HCT116 (cell line): ENCODE data around the gene WFDC1. TPM values are rescaled to one million over a fixed set of nuclear protein-coding genes. Genes with fewer than 3 reads are reported as not detected.

ENCODE experiments used
- ATAC-seq: fragments of 200-7000 bp; cut with Tn5 transposase; 2 replicates; pipeline ENCODE4 v1.9.1; 2020; ENCODE audit warnings: mild to moderate bottlenecking, moderate library complexity
- BruUV-seq: library from RNA; stranded (reverse); fragments of 400-500 nt; replicated peaks from 2 replicates; lab custom pipeline; 2021; lab: Mats Ljungman, UMichigan
- CTCF ChIA-PET: fragments of 300-600 bp; sonication (Branson Sonifier 250); formaldehyde crosslinking; loops from one replicate; lab custom pipeline; 2021; ENCODE audit warnings: antibody characterized with exemption; lab: Charles Lee
- POLR2A ChIA-PET: fragments of 300-600, 350-600 bp; sonication (Branson Sonifier 250); formaldehyde crosslinking; loops from one replicate; lab custom pipeline; 2021; ENCODE audit warnings: antibody characterized with exemption; lab: Charles Lee
- RAD21 ChIA-PET, 2 experiments: fragments of 300-600 bp; sonication (Branson Sonifier 250); formaldehyde crosslinking; loops; one replicate each; lab custom pipeline; 2023; ENCODE audit warnings: low total read pairs in 2 of 2; ENCODE audit not compliant: uncharacterized antibody in 2 of 2, unreplicated experiment in 2 of 2, low non-redundant PET in 1 of 2; lab: Charles Lee
- DNase-seq: peaks from one replicate; pipeline ENCODE4 v3.0.0-alpha.2; 2010; ENCODE audit warnings: low read depth, low spot score
- H2AFZ ChIP-seq: fragments of 200-600 bp; shearing (Covaris generic), sonication (generic); 2 replicates; pipeline ENCODE4 v1.6.1; 2017; ENCODE audit warnings: low read depth, mixed run types, mixed read lengths, antibody characterized with exemption, low read length; ENCODE audit not compliant: poor library complexity, severe bottlenecking
- H3K27ac ChIP-seq: 2 replicates; pipeline ENCODE4 v1.5.1; 2012; ENCODE audit warnings: low read depth, low read length
- H3K27me3 ChIP-seq: fragments of 200-600 bp; sonication (generic); 2 replicates; pipeline ENCODE4 v1.6.1; 2016; ENCODE audit warnings: mixed run types, low read length, mixed read lengths; ENCODE audit not compliant: insufficient read depth
- H3K36me3 ChIP-seq, 2 experiments: fragments of 200-500 bp in 1 of 2; fragments of 200-600 bp in 1 of 2; sonication (Bioruptor generic) in 1 of 2; sonication (generic) in 1 of 2; 2 replicates each; pipeline versions ENCODE4 v1.5.1 to v1.6.1; 2014 to 2016; ENCODE audit warnings: low read length in 2 of 2, inconsistent platforms in 1 of 2, mixed read lengths in 1 of 2, mixed run types in 1 of 2; ENCODE audit not compliant: insufficient read depth in 2 of 2, control insufficient read depth in 1 of 2
- H3K4me1 ChIP-seq, 2 experiments: fragments of 200-600 bp in 1 of 2; sonication (generic) in 1 of 2; 2 replicates each; pipeline versions ENCODE4 v1.5.1 to v1.6.1; 2012 to 2017; ENCODE audit warnings: low read length in 2 of 2, inconsistent platforms in 1 of 2, mild to moderate bottlenecking in 1 of 2, mixed read lengths in 1 of 2, mixed run types in 1 of 2, moderate library complexity in 1 of 2; ENCODE audit not compliant: insufficient read depth in 2 of 2, control insufficient read depth in 1 of 2
- H3K4me2 ChIP-seq: fragments of 200-600 bp; sonication (generic); 2 replicates; pipeline ENCODE4 v1.6.1; 2017; ENCODE audit warnings: mixed run types, low read length, mixed read lengths
- H3K4me3 ChIP-seq, 2 experiments: fragments of 200-600 bp in 1 of 2; sonication (generic) in 1 of 2; replicated peaks in 1 of 2; 2 replicates each; pipeline ENCODE4 v1.5.1; 2011 to 2016; ENCODE audit warnings: low read length in 2 of 2, control low read depth in 1 of 2, low read depth in 1 of 2, mild to moderate bottlenecking in 1 of 2, mixed read lengths in 1 of 2, mixed run types in 1 of 2
- H3K79me2 ChIP-seq: fragments of 200-600 bp; sonication (generic); 2 replicates; pipeline ENCODE4 v1.6.1; 2017; ENCODE audit warnings: mild to moderate bottlenecking, mixed run types, low read length, moderate library complexity, mixed read lengths; ENCODE audit not compliant: insufficient read depth
- H3K9ac ChIP-seq: fragments of 200-600 bp; sonication (generic); 2 replicates; pipeline ENCODE4 v1.6.1; 2016; ENCODE audit warnings: low read length, mixed read lengths
- H3K9me2 ChIP-seq: fragments of 200-600 bp; sonication (generic), shearing (Covaris generic); 2 replicates; pipeline ENCODE4 v1.6.1; 2017; ENCODE audit warnings: mixed run types, mild to moderate bottlenecking, moderate library complexity; ENCODE audit not compliant: insufficient read depth
- H3K9me3 ChIP-seq, 2 experiments: fragments of 200-500 bp in 1 of 2; fragments of 200-600 bp in 1 of 2; sonication (Bioruptor generic) in 1 of 2; sonication (generic) in 1 of 2; 2 replicates each; pipeline ENCODE4 v1.6.1; 2014 to 2017; ENCODE audit warnings: low read length in 2 of 2, mixed read lengths in 2 of 2, inconsistent platforms in 1 of 2, low read depth in 1 of 2, mild to moderate bottlenecking in 1 of 2, mixed run types in 1 of 2, moderate library complexity in 1 of 2; ENCODE audit not compliant: control insufficient read depth in 1 of 2, insufficient read depth in 1 of 2
- H4K20me1 ChIP-seq: fragments of 200-600 bp; sonication (generic), shearing (Covaris generic); 2 replicates; pipeline ENCODE4 v1.6.1; 2017; ENCODE audit warnings: mixed run types, mild to moderate bottlenecking, moderate library complexity; ENCODE audit not compliant: insufficient read depth
- CBX3 ChIP-seq: IDR thresholded peaks from 2 replicates; pipeline ENCODE4 v1.6.1; 2012; ENCODE audit warnings: low read depth
- CEBPB ChIP-seq: IDR thresholded peaks from 2 replicates; pipeline ENCODE4 v1.6.1; 2012; ENCODE audit warnings: low read depth
- EGR1 ChIP-seq: IDR thresholded peaks from 2 replicates; pipeline ENCODE4 v1.6.1; 2012; ENCODE audit warnings: low read depth
- ELF1 ChIP-seq: IDR thresholded peaks from 2 replicates; pipeline ENCODE4 v1.6.1; 2012; ENCODE audit warnings: low read depth, borderline replicate concordance
- EZH2phosphoT487 ChIP-seq: fragments of 200-600 bp; IDR thresholded peaks from 2 replicates; pipeline ENCODE4 v1.6.1; 2018; ENCODE audit warnings: antibody characterized with exemption, borderline replicate concordance
- POLR2A ChIP-seq: IDR thresholded peaks from 2 replicates; pipeline ENCODE4 v1.7.0; 2011; ENCODE audit warnings: borderline replicate concordance; ENCODE audit not compliant: insufficient read depth, insufficient read length; ENCODE audit errors: extremely low read depth
- SIN3A ChIP-seq: IDR thresholded peaks from 2 replicates; pipeline ENCODE4 v1.6.1; 2012; ENCODE audit warnings: low read depth
- SP1 ChIP-seq: IDR thresholded peaks from 2 replicates; pipeline ENCODE4 v1.6.1; 2012; ENCODE audit warnings: low read depth
- SRF ChIP-seq: IDR thresholded peaks from 2 replicates; pipeline ENCODE4 v1.6.1; 2012; ENCODE audit warnings: low read depth
- TCF7L2 ChIP-seq: IDR thresholded peaks from 2 replicates; pipeline ENCODE4 v1.7.0; 2011; ENCODE audit warnings: borderline replicate concordance, inconsistent platforms; ENCODE audit not compliant: insufficient read depth, insufficient read length; ENCODE audit errors: extremely low read depth
- YY1 ChIP-seq: IDR thresholded peaks from 2 replicates; pipeline ENCODE4 v1.6.1; 2011; ENCODE audit warnings: low read length, low read depth, moderate library complexity, mild to moderate bottlenecking; ENCODE audit not compliant: insufficient replicate concordance; ENCODE audit errors: extremely low read depth
- ZFX ChIP-seq: fragments of 450-650 bp; IDR thresholded peaks from 2 replicates; pipeline ENCODE4 v1.6.1; 2017
- intact Hi-C: fragments of 100-400 bp; cut with micrococcal nuclease; formaldehyde crosslinking; loops from 2 replicates; pipeline ENCODE4 v1.10.0; 2022
- total RNA-seq: library from RNA; stranded (reverse); gene quantifications from one replicate; pipeline ENCODE4 v1.2.1, GENCODE V29; 2021; ENCODE audit not compliant: unreplicated experiment
- TF ChIP-seq, protein P1 (sequence below): IDR thresholded peaks from 2 replicates; pipeline ENCODE4 v1.6.1; 2012; ENCODE audit warnings: low read depth
- TF ChIP-seq, protein P2 (sequence below): IDR thresholded peaks from 2 replicates; pipeline ENCODE4 v1.6.1; 2012

Gene WFDC1
- total RNA-seq, 1 experiment from 2014 or later: 0.42 TPM

DNA sequence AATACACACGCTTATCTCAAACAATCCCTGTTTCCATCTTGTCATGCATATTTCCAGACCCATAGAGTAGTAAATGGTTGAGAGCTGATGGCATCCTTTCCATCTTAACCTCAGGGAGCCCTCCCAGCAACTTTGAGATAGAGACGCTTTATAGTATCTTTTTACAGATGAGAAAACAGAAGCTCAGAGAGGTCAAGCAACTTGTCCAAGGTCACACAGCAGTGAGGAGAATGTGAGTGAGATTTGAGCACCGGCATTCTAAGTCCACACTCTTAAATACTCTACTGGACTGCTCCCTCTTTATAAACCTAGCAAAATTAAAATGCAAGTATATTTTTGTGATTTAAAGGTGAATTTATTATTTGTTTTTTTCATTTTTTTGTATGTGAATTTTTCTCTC, 35.0 kb upstream of the WFDC1 start:
- Histone ChIP-seq H3K9me2 (no peaks in the 10 kb centered on the region), H2AFZ (no peak overlapping the region), H3K9ac (no peak overlapping the region), H3K27me3 (peaks cover 11% of the 10 kb centered on the region; the same call in 1 of the 2 replicates), H3K79me2 (no peaks in the 10 kb centered on the region), H3K9me3 (no peaks in the 10 kb centered on the region), H3K4me3 (no peak overlapping the region), H3K4me1 (no peaks in the 10 kb centered on the region), H3K36me3 (no peaks in the 10 kb centered on the region), H4K20me1 (no peaks in the 10 kb centered on the region), H3K4me2 (no peak overlapping the region), H3K27ac (no peak overlapping the region)
- no peak for ATAC-seq
- ChIA-PET CTCF (interaction anchor here (3.8 kb wide), 1 partner anchor 18 kb away, joined by 22 read pairs; no protein-coding TSS in a partner anchor), RAD21 (no interaction called here), POLR2A (interaction anchor here (0.7 kb wide), 1 partner anchor 13 kb away, joined by 3 read pairs; no protein-coding TSS in a partner anchor)
- no TSS peak for BruUV-seq
- intact Hi-C loops: no loop called here
- no peak for DNase-seq
- TF ChIP-seq ZFX (no peak), EZH2phosphoT487 (no peak), EGR1 (no peak), POLR2A (no peak), ELF1 (no peak), SP1 (no peak), YY1 (no peak), CBX3 (no peak), CEBPB (no peak), SRF (no peak), SIN3A (no peak), TCF7L2 (no peak)
- TF ChIP-seq, protein P1, sequence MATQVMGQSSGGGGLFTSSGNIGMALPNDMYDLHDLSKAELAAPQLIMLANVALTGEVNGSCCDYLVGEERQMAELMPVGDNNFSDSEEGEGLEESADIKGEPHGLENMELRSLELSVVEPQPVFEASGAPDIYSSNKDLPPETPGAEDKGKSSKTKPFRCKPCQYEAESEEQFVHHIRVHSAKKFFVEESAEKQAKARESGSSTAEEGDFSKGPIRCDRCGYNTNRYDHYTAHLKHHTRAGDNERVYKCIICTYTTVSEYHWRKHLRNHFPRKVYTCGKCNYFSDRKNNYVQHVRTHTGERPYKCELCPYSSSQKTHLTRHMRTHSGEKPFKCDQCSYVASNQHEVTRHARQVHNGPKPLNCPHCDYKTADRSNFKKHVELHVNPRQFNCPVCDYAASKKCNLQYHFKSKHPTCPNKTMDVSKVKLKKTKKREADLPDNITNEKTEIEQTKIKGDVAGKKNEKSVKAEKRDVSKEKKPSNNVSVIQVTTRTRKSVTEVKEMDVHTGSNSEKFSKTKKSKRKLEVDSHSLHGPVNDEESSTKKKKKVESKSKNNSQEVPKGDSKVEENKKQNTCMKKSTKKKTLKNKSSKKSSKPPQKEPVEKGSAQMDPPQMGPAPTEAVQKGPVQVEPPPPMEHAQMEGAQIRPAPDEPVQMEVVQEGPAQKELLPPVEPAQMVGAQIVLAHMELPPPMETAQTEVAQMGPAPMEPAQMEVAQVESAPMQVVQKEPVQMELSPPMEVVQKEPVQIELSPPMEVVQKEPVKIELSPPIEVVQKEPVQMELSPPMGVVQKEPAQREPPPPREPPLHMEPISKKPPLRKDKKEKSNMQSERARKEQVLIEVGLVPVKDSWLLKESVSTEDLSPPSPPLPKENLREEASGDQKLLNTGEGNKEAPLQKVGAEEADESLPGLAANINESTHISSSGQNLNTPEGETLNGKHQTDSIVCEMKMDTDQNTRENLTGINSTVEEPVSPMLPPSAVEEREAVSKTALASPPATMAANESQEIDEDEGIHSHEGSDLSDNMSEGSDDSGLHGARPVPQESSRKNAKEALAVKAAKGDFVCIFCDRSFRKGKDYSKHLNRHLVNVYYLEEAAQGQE: no peak
- TF ChIP-seq, protein P2, sequence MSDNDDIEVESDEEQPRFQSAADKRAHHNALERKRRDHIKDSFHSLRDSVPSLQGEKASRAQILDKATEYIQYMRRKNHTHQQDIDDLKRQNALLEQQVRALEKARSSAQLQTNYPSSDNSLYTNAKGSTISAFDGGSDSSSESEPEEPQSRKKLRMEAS: no peak
